Glomerular visceral epithelial cell (primary cell): ENCODE data around the gene TECR.
"Not testable (repeated sequence)": the region's sequence is repeated elsewhere in the genome, so short reads cannot be mapped to it uniquely, and the experiment has no call there.

Source experiments
- DNase-seq: peaks from one replicate; pipeline ENCODE4 v3.0.0-alpha.2; 2016; ENCODE audit errors: extremely low spot score

Gene TECR

DNA sequence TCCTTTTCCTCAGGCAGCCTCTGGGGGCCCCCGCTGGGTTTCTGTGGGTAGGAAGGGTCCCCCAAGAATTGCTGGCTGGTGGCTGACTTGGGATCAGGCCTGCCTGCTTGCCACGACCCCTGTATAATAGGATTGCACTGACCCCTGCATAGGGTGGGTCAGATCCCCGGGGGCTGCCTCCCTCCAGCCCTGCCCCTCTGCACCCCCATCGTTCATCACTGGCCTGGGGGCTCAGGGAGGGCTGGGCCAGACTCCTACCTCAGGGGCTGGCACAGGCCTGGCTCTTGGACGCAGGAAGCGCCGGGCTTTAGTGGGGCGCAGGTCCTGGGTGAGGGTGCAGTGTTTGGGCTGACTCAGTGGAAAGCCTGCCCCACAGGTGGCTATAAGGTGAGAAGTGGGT is 31.9 kb downstream of the TECR start:
- no peak for DNase-seq

GRCh38 chr19:14561847-14562351 is 32.5 kb downstream of the TECR start:
- peak; percentile 25 for DNase-seq

DNA sequence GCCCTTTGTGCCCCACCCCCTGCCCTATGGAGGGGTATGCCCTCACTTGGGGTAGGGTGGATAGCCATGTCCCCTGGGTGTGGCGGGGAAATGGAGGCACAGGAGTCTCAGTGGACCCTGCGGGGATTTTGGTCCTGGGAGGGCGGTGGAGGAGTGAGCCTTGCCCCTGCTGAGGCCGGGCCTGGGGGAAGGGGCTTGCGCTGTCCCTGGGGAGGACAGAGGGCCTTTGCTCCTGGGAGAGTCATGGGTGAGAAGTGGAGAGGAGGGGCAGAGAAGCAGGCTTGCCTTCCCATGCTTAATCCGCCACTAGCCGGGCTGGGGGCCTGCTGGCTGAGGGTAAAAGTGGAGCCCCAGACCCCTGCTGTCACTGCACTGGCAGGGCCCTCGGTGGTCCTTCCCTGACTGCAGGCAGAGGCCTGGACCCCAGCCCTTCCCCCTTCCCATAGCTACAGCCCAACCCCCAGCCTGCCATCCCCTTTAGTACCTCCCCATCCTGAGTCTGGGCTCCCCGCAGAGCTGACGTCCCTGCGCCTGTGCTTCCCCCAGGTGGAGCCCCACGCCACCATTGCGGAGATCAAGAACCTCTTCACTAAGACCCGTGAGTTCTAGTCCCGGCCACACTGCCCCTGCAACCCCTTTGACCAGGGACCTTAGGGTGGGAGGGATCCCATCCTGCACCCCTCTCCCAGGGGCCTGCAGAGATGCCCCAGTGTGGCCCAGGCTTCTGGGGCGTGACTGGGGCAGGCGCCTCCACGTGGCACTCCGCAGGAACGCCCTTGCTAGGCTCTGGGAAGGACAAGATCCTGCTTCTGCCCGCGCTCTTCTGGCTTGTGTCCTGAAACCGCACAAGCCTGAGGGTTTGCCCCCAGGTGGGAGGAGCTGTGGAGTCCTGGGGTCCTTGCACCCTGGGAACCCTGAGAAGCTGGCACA is 33.5 kb downstream of the TECR start:
- DNase-seq: no peak

DNA sequence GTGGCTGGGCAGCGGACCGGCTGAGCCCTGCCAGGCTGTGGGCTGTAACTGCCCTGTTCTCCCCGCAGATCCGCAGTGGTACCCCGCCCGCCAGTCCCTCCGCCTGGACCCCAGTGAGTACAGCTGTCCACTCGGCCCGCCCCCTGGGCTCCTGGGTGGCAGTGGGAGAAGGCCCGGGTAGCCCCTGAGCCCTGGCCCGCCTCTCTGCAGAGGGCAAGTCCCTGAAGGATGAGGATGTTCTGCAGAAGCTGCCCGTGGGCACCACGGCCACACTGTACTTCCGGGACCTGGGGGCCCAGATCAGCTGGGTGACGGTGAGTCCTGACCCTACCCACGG is 34.2 kb downstream of the TECR start:
- DNase-seq: no peak

DNA sequence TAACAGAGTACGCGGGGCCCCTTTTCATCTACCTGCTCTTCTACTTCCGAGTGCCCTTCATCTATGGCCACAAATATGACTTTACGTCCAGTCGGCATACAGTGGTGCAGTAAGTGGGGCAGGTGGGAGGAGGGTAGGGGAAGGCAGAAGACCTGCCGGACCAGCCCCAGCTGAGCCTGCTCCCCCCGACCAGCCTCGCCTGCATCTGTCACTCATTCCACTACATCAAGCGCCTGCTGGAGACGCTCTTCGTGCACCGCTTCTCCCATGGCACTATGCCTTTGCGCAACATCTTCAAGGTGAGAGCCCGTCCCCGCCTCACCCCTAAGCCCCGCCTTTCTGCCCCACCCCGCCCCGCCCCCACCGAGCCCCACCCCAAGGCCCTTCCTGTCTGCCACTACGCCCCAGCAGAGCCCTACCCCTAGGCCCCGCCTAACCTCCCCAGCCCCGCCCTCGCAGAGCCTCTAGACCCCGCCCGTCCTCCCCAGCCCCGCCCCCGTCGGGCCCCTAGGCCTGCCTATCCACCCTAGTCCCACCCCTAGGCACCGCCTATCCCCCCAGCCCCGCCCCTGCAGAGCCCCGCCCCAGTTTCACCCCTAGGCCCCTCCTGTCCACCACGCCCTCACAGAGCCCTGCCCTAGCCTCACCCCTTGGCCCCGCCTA is 34.7 kb downstream of the TECR start:
- peak; percentile 33 for DNase-seq

GRCh38 chr19:14564652-14565297 is 35.4 kb downstream of the TECR start:
- not testable (repeated sequence) for DNase-seq

- DNase-seq: no peak
These were observed 35.9 kb downstream of the TECR start for GRCh38 chr19:14565298-14565679.

DNA sequence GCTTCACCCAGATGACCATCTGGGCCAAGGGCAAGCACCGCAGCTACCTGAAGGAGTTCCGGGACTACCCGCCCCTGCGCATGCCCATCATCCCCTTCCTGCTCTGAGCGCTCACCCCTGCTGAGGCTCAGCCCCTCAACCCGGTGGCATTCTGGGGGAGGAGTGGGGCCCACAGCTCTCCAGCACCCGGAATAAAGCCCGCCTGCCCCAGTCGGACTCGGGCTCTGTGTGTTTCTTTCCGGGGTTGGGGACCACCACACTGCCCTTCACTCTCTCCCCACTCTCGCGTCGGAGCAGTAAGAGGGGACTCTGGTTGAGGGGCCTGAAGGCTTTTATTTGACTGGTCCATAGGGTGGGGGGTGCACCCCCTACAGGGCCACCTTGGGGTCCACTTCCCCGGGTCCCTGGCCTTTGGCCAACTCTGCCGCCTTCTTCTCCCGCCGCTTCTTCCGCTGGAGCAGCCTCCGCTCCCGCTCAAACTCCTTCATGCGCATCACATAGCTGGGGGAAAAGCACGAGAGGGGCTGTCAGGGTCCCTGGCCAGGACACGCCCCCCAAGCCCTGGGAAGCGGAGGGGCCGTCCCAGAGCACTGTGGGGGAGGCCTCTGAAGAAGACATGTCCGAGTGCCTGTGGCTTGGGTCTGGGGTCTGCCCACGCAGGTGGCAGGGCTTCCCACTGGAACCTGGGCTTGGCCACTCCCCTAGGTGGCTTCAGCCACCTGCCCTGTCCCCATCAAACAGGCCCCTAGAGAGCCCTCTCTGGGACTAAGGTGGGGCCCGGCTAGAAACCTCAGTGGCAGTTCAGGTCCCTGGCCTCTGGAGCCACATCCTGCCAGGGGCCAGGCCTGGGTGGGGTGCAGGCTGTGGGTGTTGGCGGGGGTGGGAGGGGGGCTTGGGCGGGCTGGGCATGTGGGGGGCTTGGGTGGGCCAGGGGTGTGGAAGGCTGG is 36.6 kb downstream of the TECR start:
- DNase-seq: no peak

DNA sequence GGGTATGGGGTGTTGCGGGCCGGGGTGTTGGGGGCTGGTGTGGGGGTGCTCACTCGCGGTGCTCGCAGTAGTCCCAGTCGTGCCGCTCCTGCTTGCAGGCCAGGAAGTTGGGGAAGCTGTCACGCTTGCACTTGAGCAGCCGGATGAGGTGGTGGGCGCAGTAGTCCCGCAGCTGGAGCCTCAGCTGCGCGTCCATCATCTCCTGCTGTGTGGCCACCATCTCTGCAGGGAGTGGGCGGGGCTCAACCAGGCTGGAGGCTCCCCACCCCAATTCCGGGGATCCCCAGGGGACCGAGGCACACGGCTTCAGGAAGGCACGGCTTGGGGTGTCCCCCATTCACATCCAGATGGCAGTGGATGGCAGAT is 37.3 kb downstream of the TECR start:
- no peak for DNase-seq

- DNase-seq: no peak
These were observed 37.7 kb downstream of the TECR start for GRCh38 chr19:14567079-14567478.

DNA sequence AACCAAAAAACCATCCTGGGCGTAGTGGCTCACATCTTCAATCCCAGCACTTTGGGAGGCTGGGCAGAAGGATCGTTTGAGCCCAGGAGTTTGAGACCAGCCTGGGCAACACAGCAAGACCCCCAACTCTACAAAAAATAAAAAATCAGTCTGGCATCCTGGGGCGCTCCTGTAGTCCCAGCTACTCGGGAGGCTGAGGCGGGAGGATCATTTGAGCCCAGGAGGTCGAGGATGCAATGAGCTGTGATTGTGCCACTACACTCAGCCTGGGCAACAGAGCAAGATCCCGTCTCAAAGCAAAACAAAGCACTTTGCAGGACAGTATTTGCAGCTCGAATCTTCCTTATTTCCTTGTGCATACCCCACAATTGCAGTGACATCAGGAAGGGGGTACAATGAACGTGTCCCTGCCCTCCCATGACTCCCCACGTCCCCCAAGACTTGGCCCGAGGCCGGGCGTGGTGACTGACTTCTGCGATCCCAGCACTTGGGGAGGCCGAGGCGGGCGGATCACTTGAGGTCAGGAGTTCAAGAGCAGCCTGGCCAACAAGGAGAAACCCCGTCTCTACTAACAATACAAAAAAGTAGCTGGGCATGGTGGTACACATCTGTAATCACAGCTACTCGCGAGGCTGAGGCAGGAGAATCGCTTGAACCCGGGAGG is 41.6 kb downstream of the TECR start:
- no peak for DNase-seq

DNA sequence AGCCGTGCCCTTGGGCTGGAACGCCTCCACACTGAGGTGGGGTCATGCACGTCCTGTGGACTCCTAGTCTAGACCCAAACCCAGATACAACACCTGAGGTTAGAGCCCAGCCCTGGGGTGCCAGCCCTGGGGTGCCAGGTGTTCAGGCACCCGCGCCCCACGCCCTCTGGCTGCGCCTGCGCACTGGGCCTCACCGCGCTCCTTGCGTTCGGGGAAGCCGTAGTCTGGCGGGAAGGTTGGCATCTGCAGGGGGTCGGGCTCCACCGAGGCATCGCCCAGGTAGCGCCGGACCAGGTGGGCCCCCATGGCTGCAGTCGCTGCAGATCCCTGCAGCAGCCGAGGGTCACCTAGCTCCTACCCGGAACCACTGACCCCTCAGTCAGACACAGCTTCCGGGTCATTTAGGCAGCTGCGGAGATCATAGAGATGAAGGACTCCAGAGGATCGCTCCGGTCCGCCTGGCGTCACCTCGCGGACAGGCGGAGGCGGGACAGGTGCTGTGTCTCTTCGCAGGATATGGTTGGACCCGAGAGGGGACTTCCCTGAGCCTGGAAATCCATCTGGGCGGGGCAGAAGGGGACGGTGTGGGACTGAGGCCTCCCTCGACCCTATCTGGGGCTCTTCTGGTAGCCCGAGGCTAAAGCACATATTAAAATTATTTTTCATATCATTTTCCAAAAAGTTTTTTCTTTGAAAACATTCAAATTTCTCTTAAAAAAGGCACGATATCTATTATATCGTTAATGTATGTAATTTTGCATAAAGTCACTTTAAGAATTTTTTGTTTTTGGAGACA is 42.5 kb downstream of the TECR start, which contains the start of gene NDUFB7:
NDUFB7 (minus strand) TSS at position 372 of the 796 bp plus-strand sequence; CDS start at position 306, 66 bp downstream.
- peak; percentile 95 for DNase-seq

GRCh38 chr19:14575428-14575980 is 46.1 kb downstream of the TECR start:
- no peak for DNase-seq

DNA sequence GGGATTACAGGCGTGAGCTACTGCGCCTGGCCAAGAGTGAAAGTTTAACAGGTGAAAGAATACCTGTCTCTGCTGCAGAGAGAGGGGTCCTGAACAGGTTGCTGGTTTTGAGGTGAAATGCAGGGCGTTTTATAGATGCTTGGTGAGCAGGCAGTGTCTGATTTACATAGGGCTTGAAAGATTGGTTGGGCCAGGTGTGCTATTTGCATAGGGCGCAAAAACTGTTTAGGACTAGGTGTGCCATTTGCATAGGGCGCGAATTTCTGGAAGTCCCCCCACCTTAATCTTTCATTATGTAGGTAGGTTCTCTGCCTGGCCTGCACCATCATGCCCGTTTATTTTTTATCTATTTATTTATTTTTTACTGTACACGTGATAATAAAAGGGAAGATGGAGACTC is 47.0 kb downstream of the TECR start:
- no peak for DNase-seq

DNA sequence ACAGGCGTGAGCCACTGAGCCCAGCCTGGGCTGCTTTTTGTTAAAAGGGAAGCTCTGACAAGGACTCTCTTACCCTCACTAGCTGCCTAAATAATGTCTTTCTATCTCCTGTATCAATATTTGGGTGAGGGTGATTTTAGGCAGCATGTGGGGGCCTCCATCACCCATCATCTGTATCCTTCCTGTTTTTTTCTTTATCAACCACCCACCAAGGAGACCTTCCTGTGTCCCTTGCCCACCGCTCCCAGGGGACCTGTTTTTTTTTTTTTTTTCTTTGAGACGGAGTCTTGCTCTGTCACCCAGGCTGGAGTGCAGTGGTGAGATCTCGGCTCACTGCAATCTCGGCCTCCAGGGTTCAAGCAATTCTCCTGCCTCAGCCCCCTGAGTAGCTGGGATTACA is 47.9 kb downstream of the TECR start:
- no peak for DNase-seq

- no peak for DNase-seq
These were observed 48.6 kb downstream of the TECR start for GRCh38 chr19:14577885-14578427.

- DNase-seq: no peak
These were observed 51.3 kb downstream of the TECR start for GRCh38 chr19:14580623-14581237.

DNA sequence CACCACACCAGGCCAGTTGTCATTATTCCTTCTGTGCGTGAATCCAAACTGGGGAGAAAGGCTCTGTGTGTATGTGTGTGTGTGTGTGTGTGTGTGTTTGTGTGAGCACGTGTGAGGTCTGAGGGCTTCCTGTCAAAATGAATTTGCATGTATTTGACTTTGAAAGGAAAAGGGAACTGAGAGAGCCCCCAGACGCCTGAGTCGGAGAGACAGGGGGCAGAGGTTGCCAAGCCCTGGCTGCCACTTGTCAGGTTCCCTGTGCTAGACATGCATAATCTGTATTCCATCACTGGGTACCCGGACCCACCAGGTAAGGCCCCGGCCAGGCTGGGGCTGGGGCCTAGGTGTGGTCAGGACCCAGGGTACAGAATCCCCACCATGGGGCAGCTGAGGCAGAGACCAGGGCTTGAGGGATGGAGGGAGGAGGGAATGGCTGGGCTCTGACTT is 53.5 kb downstream of the TECR start, which contains the start of gene CLEC17A:
CLEC17A (plus strand) TSS at position 191 of the 447 bp plus-strand sequence; CDS start at position 268, 77 bp downstream.
- DNase-seq: no peak

GRCh38 chr19:14584372-14584771 is 55.0 kb downstream of the TECR start:
- DNase-seq: not testable (repeated sequence)
